Putamen (tissue), 1 donor: ENCODE data around the gene DCUN1D1.

Source experiments
- DNase-seq: peaks from one replicate; pipeline ENCODE4 v3.0.0-alpha.2; 2016; ENCODE audit warnings: low spot score

Gene DCUN1D1

GRCh38 chr3:182889948-182890629, 90.2 kb downstream of the DCUN1D1 start:
- no peak for DNase-seq
